Ascending aorta (tissue), 2 donors: ENCODE results near the gene ARF4. TPM values are rescaled to one million over a fixed set of nuclear protein-coding genes. Genes with fewer than 3 reads are reported as not detected.
A peak's percentile ranks its signal among the peaks of the same experiment; 100 is the strongest.

Experiments used
- DNase-seq, 2 donors: peaks; one replicate each; pipeline ENCODE4 v3.0.0-alpha.2; 2019; ENCODE audit warnings: low spot score in 2 of 2
- H3K27ac ChIP-seq, 2 donors: fragments of 200-600 bp; sonication (generic); one replicate each; pipeline ENCODE4 v1.5.1; 2016 to 2017; ENCODE audit warnings: mild to moderate bottlenecking in 1 of 2
- H3K27me3 ChIP-seq: fragments of 200-600 bp; sonication (generic); one replicate; pipeline ENCODE4 v1.5.1; 2017
- H3K36me3 ChIP-seq, 2 donors: fragments of 200-600 bp; sonication (generic); one replicate each; pipeline ENCODE4 v1.5.1; 2016
- H3K4me1 ChIP-seq, 2 donors: fragments of 200-600 bp; sonication (generic); one replicate each; pipeline ENCODE4 v1.5.1; 2016 to 2017; ENCODE audit warnings: mild to moderate bottlenecking in 1 of 2
- H3K4me3 ChIP-seq, 2 donors: fragments of 200-600 bp; sonication (generic); one replicate each; pipeline ENCODE4 v1.5.1; 2016 to 2017; ENCODE audit warnings: mild to moderate bottlenecking in 1 of 2
- H3K9me3 ChIP-seq, 2 donors: fragments of 200-600 bp; sonication (generic); one replicate each; pipeline ENCODE4 v1.5.1; 2016
- intact Hi-C: fragments of 100-400 bp; cut with DNase I; formaldehyde crosslinking; loops from one replicate; pipeline ENCODE4 v1.15.1; 2023
- total RNA-seq: library from RNA; depleted of rRNA; stranded (reverse); fragments of >200 nt; gene quantifications from one replicate; pipeline ENCODE4 v1.1.0, GENCODE V29; 2016
- TF ChIP-seq, protein P1 (sequence below), 3 experiments: fragments of 200-600 bp in 2 of 3; fragments of 450-650 bp in 1 of 3; sonication (generic) in 2 of 3; IDR thresholded peaks; one replicate each; pipeline ENCODE4 v1.5.1; 2016 to 2019; ENCODE audit warnings: antibody characterized with exemption in 3 of 3, mild to moderate bottlenecking in 1 of 3, moderate library complexity in 1 of 3

Gene ARF4
- total RNA-seq, 1 donor from 2014 or later: 50.0 TPM

- Histone ChIP-seq H3K4me1 (no peaks in the 10 kb centered on the region), H3K9me3 (no peaks in the 10 kb centered on the region), H3K4me3 (no peak overlapping the region), H3K27me3 (no peaks in the 10 kb centered on the region), H3K36me3 (peaks cover 42 to 64% of the 10 kb centered on the region in 2 donors), H3K27ac (no peak overlapping the region)
- intact Hi-C loops: no loop called here
- TF ChIP-seq, protein P1, sequence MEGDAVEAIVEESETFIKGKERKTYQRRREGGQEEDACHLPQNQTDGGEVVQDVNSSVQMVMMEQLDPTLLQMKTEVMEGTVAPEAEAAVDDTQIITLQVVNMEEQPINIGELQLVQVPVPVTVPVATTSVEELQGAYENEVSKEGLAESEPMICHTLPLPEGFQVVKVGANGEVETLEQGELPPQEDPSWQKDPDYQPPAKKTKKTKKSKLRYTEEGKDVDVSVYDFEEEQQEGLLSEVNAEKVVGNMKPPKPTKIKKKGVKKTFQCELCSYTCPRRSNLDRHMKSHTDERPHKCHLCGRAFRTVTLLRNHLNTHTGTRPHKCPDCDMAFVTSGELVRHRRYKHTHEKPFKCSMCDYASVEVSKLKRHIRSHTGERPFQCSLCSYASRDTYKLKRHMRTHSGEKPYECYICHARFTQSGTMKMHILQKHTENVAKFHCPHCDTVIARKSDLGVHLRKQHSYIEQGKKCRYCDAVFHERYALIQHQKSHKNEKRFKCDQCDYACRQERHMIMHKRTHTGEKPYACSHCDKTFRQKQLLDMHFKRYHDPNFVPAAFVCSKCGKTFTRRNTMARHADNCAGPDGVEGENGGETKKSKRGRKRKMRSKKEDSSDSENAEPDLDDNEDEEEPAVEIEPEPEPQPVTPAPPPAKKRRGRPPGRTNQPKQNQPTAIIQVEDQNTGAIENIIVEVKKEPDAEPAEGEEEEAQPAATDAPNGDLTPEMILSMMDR (IDR thresholded peaks at IDR 0.05): no peak
- DNase-seq: no peak
Measured at GRCh38 chr3:57569859-57570450, 27.2 kb downstream of the ARF4 start.

DNA sequence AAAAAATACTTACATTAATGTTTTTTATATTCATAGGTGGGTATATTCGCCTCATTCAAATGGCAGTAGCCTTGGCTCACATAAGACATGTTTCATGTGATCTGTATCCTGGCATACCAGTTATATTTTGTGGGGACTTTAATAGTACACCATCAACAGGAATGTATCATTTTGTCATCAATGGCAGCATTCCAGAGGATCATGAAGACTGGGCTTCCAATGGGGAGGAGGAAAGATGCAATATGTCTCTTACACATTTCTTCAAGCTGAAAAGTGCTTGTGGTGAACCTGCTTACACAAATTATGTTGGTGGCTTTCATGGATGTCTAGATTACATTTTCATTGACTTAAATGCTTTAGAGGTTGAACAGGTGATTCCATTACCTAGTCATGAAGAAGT, 37.6 kb downstream of the ARF4 start:
- Histone ChIP-seq H3K27me3 (no peaks in the 10 kb centered on the region), H3K27ac (no peak overlapping the region), H3K9me3 (no peaks in the 10 kb centered on the region), H3K4me1 (peaks cover 3 to 18% of the 10 kb centered on the region in 2 donors), H3K4me3 (no peak overlapping the region), H3K36me3 (peaks cover 13 to 20% of the 10 kb centered on the region in 2 donors)
- no peak for DNase-seq
- intact Hi-C loops: loop anchor here (5.0 kb wide), 1 partner anchor 198 kb away; the partner anchor contains the start of gene SLMAP
- TF ChIP-seq, protein P1 (IDR thresholded peaks at IDR 0.05): no peak

DNA sequence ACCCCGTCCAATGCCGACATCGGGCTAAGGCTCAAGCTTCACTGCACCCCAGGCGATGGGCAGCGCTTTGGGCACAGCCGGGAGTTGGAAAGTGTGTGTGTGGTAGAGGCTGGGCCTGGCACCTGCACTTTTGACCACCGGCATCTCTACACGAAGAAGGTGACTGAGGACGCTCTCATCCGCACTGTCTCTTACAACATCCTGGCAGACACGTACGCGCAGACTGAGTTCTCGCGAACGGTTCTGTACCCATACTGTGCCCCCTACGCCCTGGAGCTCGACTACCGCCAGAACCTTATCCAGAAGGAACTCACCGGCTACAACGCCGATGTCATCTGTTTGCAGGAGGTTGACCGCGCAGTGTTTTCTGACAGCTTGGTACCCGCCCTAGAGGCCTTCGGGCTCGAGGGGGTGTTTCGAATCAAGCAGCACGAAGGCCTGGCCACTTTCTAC, 40.0 kb downstream of the ARF4 start:
- no peak for DNase-seq
- intact Hi-C loops: loop anchor here (2.0 to 5.0 kb wide), 3 partner anchors 136 to 330 kb away; partner anchors contain the start of genes APPL1, DENND6A and SLMAP
- H3K9me3 ChIP-seq: no peaks in the 10 kb centered on the region
- TF ChIP-seq, protein P1 (IDR thresholded peaks at IDR 0.05): no peak
- H3K4me1 ChIP-seq: peaks cover 3 to 18% of the 10 kb centered on the region in 2 donors
- peak overlapping the region; percentile 88 to 90 for H3K27ac ChIP-seq
- peak overlapping the region; percentile 90 for H3K4me3 ChIP-seq
- H3K36me3 ChIP-seq: peaks cover 10 to 11% of the 10 kb centered on the region in 2 donors
- H3K27me3 ChIP-seq: no peaks in the 10 kb centered on the region

- Histone ChIP-seq H3K27me3 (no peaks in the 10 kb centered on the region), H3K27ac (peak overlapping the region; percentile 88 to 90), H3K9me3 (no peaks in the 10 kb centered on the region), H3K4me1 (peaks cover 3 to 18% of the 10 kb centered on the region in 2 donors), H3K36me3 (peaks cover 10 to 11% of the 10 kb centered on the region in 2 donors), H3K4me3 (peak overlapping the region; percentile 90)
- DNase-seq: no peak
- TF ChIP-seq, protein P1 (IDR thresholded peaks at IDR 0.05): peak in 1 of 3 experiments; percentile 12
- intact Hi-C loops: loop anchor here (1.0 to 5.0 kb wide), 4 partner anchors 40 to 330 kb away; partner anchors contain the start of genes APPL1, DENND6A and SLMAP
Measured at GRCh38 chr3:57556459-57557084, 40.6 kb downstream of the ARF4 start.

DNA sequence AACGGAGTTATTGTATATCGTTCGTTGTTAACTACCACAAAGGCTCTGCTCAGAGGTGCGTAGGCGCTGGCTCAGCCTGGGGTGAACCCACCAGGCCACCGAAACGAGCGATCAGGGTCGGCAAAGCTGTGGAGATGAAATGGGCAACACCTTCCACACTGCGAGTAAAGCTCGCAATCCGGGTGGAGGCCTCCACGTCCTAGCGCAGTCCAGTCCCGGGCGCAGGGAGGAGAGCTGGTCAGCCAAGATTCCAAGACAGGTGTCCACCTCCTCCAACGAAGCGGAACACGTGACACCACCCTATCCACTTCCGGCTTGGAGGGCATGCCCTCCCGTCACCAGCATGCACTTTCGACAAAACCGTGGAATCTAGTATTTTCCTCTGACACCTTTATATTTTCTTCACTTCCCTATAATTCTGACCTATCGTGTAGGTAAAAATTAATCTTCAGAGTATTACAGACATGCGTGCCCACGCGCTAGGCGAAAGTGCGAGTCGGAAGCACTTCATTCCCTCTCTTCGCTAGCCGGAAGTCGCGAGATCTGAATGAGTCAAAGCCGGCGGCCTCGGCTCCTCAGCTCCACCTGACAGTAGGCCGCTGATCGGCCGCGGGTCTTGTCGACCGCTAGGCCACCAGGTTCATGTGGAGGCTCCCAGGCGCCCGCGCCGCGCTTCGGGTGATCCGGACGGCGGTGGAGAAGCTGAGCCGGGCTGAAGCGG, 41.2 kb downstream of the ARF4 start, which contains the start of gene PDE12:
TSS of gene PDE12 (plus strand) at position 537 of the 721 bp plus-strand sequence. CDS start at position 643, 106 bp downstream.
- intact Hi-C loops: loop anchor here (1.0 to 5.0 kb wide), 4 partner anchors 40 to 329 kb away; partner anchors contain the start of genes APPL1, DENND6A and SLMAP
- peaks cover 9 to 10% of the 10 kb centered on the region in 2 donors for H3K36me3 ChIP-seq
- peak within 1 kb of the TSS; percentile 90 for H3K4me3 ChIP-seq
- H3K4me1 ChIP-seq: peaks cover 3 to 18% of the 10 kb centered on the region in 2 donors
- no peaks in the 10 kb centered on the region for H3K9me3 ChIP-seq
- DNase-seq: peak; percentile 49 to 95
- no peaks in the 10 kb centered on the region for H3K27me3 ChIP-seq
- H3K27ac ChIP-seq: peak within 1 kb of the TSS; percentile 88 to 90
- TF ChIP-seq, protein P1 (IDR thresholded peaks at IDR 0.05): no peak
